Choroid plexus epithelial cell (primary cell): ENCODE data around the gene FANCM.

Experiments used
- DNase-seq: peaks from one replicate; pipeline ENCODE4 v3.0.0-alpha.2; 2010; ENCODE audit warnings: low read depth
- H3K4me3 ChIP-seq: 2 replicates; pipeline ENCODE4 v1.5.1; 2011; ENCODE audit warnings: low read depth, mild to moderate bottlenecking, control low read depth, low read length, moderate library complexity
- TF ChIP-seq, protein P1 (sequence below): conservative IDR thresholded peaks from 2 replicates; pipeline ENCODE4 v1.5.1; 2011; ENCODE audit warnings: low read depth, mild to moderate bottlenecking, control low read depth, inconsistent platforms, low read length, moderate library complexity

FANCM gene

DNA sequence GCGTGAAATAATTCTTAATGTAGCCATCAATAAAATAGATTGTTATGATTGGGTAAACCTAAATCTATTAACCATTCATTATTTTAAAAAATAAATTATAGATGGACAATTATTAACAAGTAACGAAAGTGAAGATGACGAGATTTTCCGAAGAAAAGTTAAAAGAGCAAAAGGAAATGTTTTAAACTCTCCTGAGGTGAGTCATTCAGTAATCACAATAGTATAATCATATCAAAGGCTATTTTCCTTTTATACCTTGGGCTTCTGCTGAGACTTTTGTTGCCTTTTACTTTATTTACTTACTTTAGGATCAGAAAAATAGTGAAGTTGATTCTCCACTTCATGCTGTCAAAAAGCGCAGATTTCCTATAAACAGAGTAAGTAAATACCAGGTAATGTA is 45.6 kb downstream of the FANCM start:
- TF ChIP-seq, protein P1, sequence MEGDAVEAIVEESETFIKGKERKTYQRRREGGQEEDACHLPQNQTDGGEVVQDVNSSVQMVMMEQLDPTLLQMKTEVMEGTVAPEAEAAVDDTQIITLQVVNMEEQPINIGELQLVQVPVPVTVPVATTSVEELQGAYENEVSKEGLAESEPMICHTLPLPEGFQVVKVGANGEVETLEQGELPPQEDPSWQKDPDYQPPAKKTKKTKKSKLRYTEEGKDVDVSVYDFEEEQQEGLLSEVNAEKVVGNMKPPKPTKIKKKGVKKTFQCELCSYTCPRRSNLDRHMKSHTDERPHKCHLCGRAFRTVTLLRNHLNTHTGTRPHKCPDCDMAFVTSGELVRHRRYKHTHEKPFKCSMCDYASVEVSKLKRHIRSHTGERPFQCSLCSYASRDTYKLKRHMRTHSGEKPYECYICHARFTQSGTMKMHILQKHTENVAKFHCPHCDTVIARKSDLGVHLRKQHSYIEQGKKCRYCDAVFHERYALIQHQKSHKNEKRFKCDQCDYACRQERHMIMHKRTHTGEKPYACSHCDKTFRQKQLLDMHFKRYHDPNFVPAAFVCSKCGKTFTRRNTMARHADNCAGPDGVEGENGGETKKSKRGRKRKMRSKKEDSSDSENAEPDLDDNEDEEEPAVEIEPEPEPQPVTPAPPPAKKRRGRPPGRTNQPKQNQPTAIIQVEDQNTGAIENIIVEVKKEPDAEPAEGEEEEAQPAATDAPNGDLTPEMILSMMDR, result no peak
- peak; percentile 40 for DNase-seq
- no peak overlapping the region for H3K4me3 ChIP-seq

DNA sequence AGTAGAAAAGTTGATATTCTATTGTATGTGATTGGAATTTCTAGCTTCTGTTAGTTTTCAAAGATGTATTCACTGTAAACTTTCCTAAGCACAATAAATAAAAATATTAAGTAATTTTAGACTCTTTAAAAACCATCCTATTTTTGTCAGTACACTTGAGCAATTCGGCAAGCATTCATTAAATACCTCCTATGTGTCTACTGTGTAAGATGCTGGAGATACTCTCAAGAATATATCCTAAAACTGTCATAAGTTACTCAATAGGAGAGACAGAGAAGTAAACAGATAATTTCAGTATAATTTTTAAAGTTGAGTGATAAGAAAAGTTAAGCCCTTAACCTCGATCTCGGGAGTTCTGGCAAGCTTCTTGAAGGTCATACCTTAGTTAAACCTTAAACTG is 46.1 kb downstream of the FANCM start:
- no peak overlapping the region for H3K4me3 ChIP-seq
- TF ChIP-seq, protein P1, result no peak
- peak; percentile 51 for DNase-seq

DNA sequence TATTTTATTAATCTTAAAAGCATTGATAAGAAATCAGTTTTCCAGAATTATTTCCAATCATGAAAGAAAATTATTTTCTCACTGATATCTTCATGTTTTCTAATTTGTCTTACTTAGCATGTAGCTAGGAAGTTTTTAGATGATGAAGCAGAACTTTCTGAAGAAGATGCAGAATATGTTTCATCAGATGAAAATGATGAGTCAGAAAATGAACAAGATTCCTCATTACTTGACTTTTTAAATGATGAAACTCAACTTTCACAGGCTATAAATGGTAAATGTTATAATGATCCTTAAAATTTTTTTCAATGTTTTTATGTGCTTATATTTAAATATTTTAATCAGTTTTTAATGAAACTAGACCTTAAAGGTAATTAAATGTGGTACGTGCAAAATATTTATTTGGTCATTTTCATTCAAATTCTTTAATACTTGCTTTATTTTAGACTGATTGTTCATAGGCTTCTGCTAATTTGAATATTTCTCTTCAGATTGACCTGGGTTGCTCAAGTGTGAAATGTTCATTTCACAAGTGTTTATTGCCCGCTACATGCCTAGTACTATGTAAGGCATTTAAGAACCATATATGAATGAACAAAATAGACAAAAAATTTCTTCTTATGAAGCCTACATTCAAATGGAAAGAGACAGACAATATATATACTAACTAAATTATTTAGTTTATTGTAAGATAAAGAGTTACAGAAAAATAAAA is 49.5 kb downstream of the FANCM start:
- TF ChIP-seq, protein P1, result no peak
- H3K4me3 ChIP-seq, result no peak overlapping the region
- peak; percentile 24 for DNase-seq

DNA sequence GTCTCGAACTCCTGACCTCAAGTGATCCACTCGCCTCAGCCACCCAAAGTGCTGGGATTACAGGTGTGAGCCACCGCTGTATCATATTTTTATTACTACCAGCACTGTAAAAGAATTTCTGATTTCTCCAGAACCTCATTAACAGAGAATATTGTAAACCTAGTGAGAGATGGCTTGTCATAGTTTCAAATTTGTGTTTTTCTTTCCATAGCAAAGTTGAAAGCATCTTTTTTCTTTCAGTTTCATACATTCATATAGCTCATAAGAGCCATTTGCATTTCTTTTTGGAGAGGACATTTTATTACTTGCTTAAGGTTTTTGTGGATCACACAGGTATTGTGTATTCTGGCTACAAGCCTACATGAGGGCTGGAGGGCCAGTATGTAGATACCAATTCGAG is 59.2 kb downstream of the FANCM start:
- no peak overlapping the region for H3K4me3 ChIP-seq
- TF ChIP-seq, protein P1, result no peak
- no peak for DNase-seq

DNA sequence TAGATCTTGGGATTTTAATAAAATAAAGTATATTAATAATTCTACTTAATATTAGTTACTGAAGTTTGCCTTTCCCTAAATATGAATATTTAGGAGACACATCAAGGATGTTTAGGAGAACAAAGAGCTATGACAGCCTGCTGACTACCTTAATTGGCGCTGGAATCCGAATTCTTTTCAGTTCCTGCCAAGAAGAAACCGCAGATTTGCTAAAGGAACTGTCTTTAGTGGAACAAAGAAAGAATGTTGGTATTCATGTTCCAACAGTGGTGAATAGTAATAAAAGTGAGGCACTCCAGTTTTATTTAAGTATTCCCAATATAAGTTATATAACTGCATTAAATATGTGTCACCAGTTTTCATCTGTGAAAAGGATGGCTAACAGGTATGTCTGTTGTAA is 62.8 kb downstream of the FANCM start:
- TF ChIP-seq, protein P1, result no peak
- DNase-seq, result peak; percentile 59
- no peak overlapping the region for H3K4me3 ChIP-seq

DNA sequence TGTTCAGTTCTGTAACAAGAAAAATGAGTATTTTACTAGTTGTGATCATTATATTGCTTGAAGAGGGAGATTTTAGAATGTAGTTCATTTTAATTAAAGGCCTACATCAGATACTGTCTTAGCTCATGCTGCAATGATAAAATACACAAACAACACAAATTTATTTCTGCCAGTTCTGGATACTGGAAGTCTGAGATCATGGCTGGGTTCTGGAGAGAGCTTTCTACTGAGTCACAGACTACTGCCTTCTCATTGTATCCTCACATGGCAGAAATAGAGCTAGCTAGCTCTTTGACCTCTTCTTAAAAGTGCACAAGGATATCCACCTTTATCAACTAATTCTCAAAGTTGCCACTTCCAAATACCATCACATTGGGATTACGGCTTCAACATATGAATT is 63.5 kb downstream of the FANCM start:
- TF ChIP-seq, protein P1, result no peak
- no peak overlapping the region for H3K4me3 ChIP-seq
- peak; percentile 73 for DNase-seq

DNA sequence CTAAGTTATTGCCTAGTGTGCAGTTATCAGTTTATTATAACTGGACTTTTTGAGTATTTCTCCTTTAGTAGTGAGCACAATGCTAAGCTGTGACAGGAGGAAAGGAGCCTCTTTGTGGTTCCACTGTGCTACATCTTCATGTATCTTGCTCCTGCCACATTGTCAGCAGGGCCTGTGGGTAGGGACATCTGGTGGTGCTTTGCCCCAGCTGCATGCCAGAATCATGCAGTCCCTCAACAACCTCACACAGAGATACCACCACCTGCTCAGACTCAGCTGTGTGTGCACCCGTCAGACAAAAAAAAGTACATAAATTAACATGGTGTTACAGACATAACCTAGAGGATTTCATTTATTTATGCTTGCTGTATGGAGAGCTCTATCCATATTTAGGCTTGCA is 66.2 kb downstream of the FANCM start:
- peak; percentile 53 for DNase-seq
- TF ChIP-seq, protein P1, result peak; percentile 57
- H3K4me3 ChIP-seq, result no peak overlapping the region
